Stimulated activated CD4-positive, alpha-beta T cell treated with anti-CD3 and anti-CD28 coated beads, TNF-alpha, amount 100 ng/mL, for 48 hours (primary cell): ENCODE results near the gene CHD8.
"Not testable (repeated sequence)": the region's sequence is repeated elsewhere in the genome, so short reads cannot be mapped to it uniquely, and the experiment has no call there.

Experiments used
- DNase-seq, 3 donors: peaks; one replicate each; pipeline ENCODE4 v3.0.0-alpha.2; 2020; ENCODE audit warnings: low read depth in 3 of 3

Gene CHD8

GRCh38 chr14:21455912-21456667 lies at the start of gene CHD8:
TSS of gene CHD8 (minus strand) at chr14:21456123. CDS start at chr14:21431643, 24,480 bp downstream.
- peak; percentile 97 to 100 (median 99) for DNase-seq

- no peak for DNase-seq
Measured at GRCh38 chr14:21505012-21505553, 49.2 kb upstream of the CHD8 start.

GRCh38 chr14:21503376-21503775 lies 47.5 kb upstream of the CHD8 start:
- DNase-seq, result no peak

GRCh38 chr14:21501568-21501967 lies 45.6 kb upstream of the CHD8 start:
- no peak for DNase-seq

- DNase-seq, result peak in 1 of 3 donors; percentile 31
Measured at GRCh38 chr14:21498540-21499526, 42.9 kb upstream of the CHD8 start.

- no peak for DNase-seq
Measured at GRCh38 chr14:21496453-21496852, 40.5 kb upstream of the CHD8 start.

- DNase-seq, result no peak
Measured at GRCh38 chr14:21494902-21495762, 39.2 kb upstream of the CHD8 start.

GRCh38 chr14:21486640-21487087 lies 30.7 kb upstream of the CHD8 start:
- DNase-seq, result no peak

- peak; percentile 85 to 93 (median 87) for DNase-seq
Measured at GRCh38 chr14:21476925-21477681, 21.2 kb upstream of the CHD8 start, which contains the start of the genes RAB2B and TOX4. TSS of gene RAB2B (minus strand) at chr14:21476959. CDS start at chr14:21476872, 87 bp downstream. TSS of gene TOX4 (plus strand) at chr14:21477195. CDS start at chr14:21477279, 84 bp downstream.

GRCh38 chr14:21476523-21476924 lies 20.6 kb upstream of the CHD8 start:
- peak in 2 of 3 donors; percentile 63 to 80 for DNase-seq

GRCh38 chr14:21475767-21476522 lies 20.0 kb upstream of the CHD8 start:
- DNase-seq, result no peak

- no peak for DNase-seq
Measured at GRCh38 chr14:21467616-21468015, 11.7 kb upstream of the CHD8 start.

- DNase-seq, result no peak
Measured at GRCh38 chr14:21455592-21455911, 371 bp downstream of the CHD8 start.

- DNase-seq, result no peak
Measured at GRCh38 chr14:21454843-21455544, 929 bp downstream of the CHD8 start.

- DNase-seq, result no peak
Measured at GRCh38 chr14:21449899-21450216, 6.1 kb downstream of the CHD8 start.

- DNase-seq, result not testable (repeated sequence)
Measured at GRCh38 chr14:21442657-21443056, 13.3 kb downstream of the CHD8 start.

GRCh38 chr14:21440859-21441258 lies 15.1 kb downstream of the CHD8 start:
- no peak for DNase-seq

GRCh38 chr14:21437063-21437901 lies 18.6 kb downstream of the CHD8 start:
- DNase-seq, result peak; percentile 93 to 99 (median 97)
